Mesendoderm (in vitro differentiated cells): ENCODE data around the gene AP1B1.

Experiments
- DNase-seq: peaks from one replicate; pipeline ENCODE4 v3.0.0; 2013
- H2AK5ac ChIP-seq: 2 replicates; pipeline ENCODE4 v1.6.1; 2013; ENCODE audit warnings: low read length, inconsistent platforms
- H2BK120ac ChIP-seq: 2 replicates; pipeline ENCODE4 v1.6.1; 2013; ENCODE audit warnings: low read depth, mild to moderate bottlenecking, low read length, moderate library complexity, mixed read lengths
- H2BK15ac ChIP-seq: replicated peaks from 2 replicates; pipeline ENCODE4 v1.6.1; 2013; ENCODE audit warnings: low read depth, mild to moderate bottlenecking, moderate library complexity
- H2BK5ac ChIP-seq: 2 replicates; pipeline ENCODE4 v1.6.1; 2013; ENCODE audit warnings: low read length, inconsistent platforms
- H3K18ac ChIP-seq: 2 replicates; pipeline ENCODE4 v1.6.1; 2013; ENCODE audit warnings: mild to moderate bottlenecking, low read length, mixed read lengths
- H3K23ac ChIP-seq: one replicate; pipeline ENCODE4 v1.6.1; 2013; ENCODE audit warnings: low read length
- H3K27ac ChIP-seq: 2 replicates; pipeline ENCODE4 v1.5.1; 2013; ENCODE audit warnings: low read depth, mild to moderate bottlenecking, inconsistent platforms, low read length, moderate library complexity
- H3K27me3 ChIP-seq: 2 replicates; pipeline ENCODE4 v1.6.1; 2013; ENCODE audit warnings: low read length, control low read depth, mild to moderate bottlenecking, inconsistent platforms; ENCODE audit not compliant: insufficient read depth, poor library complexity
- H3K36me3 ChIP-seq: 2 replicates; pipeline ENCODE4 v1.6.1; 2013; ENCODE audit warnings: low read length, inconsistent platforms; ENCODE audit not compliant: control insufficient read depth, insufficient read depth
- H3K4ac ChIP-seq: one replicate; pipeline ENCODE4 v1.6.1; 2013; ENCODE audit warnings: low read depth, mild to moderate bottlenecking, low read length, moderate library complexity
- H3K4me1 ChIP-seq: 2 replicates; pipeline ENCODE4 v1.6.1; 2013; ENCODE audit warnings: low read depth, low read length, inconsistent platforms; ENCODE audit not compliant: control insufficient read depth
- H3K4me2 ChIP-seq: 2 replicates; pipeline ENCODE4 v1.6.1; 2013; ENCODE audit warnings: low read length
- H3K4me3 ChIP-seq: 2 replicates; pipeline ENCODE4 v1.5.1; 2013; ENCODE audit warnings: mild to moderate bottlenecking, low read length
- H3K56ac ChIP-seq: one replicate; pipeline ENCODE4 v1.6.1; 2013; ENCODE audit warnings: low read length
- H3K79me1 ChIP-seq: 2 replicates; pipeline ENCODE4 v1.6.1; 2013; ENCODE audit warnings: low read length, inconsistent platforms
- H3K79me2 ChIP-seq: 2 replicates; pipeline ENCODE4 v1.6.1; 2013; ENCODE audit warnings: mild to moderate bottlenecking, low read length; ENCODE audit not compliant: control insufficient read depth, insufficient read depth
- H3K9ac ChIP-seq: 2 replicates; pipeline ENCODE4 v1.6.1; 2013; ENCODE audit warnings: low read length, inconsistent platforms
- H4K5ac ChIP-seq: one replicate; pipeline ENCODE4 v1.6.1; 2013; ENCODE audit warnings: low read length
- H4K8ac ChIP-seq: one replicate; pipeline ENCODE4 v1.6.1; 2013; ENCODE audit warnings: low read depth, mild to moderate bottlenecking, control low read depth, low read length, moderate library complexity
- WGBS: extraction: QIAGEN DNeasy Blood & Tissue Kit; methylation state at CpG from one replicate; pipeline ENCODE4 v1.1.7; 2013; ENCODE audit warnings: low lambda C conversion rate, missing lambda C conversion rate; ENCODE audit not compliant: insufficient coverage; ENCODE audit errors: extremely low coverage; 5-methylcytosine and 5-hydroxymethylcytosine counted together

Gene AP1B1

GRCh38 chr22:29339381-29340235, 48.8 kb downstream of the AP1B1 start:
- no peaks in the 10 kb centered on the region for H3K4me1 ChIP-seq
- no peak for DNase-seq

DNA sequence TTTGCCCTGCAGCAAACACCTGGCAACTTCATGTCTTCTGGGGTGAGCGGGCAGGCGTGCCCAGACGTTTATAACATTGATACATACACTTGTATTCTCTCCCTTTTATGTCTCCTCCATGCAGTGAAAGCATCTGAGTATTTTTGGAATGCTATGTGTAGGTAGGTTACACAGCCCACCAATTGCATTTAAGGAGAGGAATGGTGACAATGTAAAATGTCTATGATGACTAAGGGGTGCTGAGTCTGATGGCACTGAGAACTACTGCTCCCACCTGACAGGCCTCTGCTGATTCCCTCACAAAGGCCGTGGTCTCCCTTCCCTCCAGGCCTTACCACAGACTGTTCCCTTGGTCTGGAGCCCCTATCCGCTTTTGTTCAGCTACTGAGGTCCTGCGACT, 50.0 kb downstream of the AP1B1 start:
- Histone ChIP-seq H3K4me1 (no peaks in the 10 kb centered on the region), H4K5ac (no peak overlapping the region), H2AK5ac (no peak overlapping the region), H3K18ac (no peak overlapping the region), H2BK120ac (no peak overlapping the region), H3K56ac (no peak overlapping the region), H2BK5ac (no peak overlapping the region), H3K4me3 (no peak overlapping the region), H3K4me2 (no peak overlapping the region), H3K79me2 (no peaks in the 10 kb centered on the region), H3K9ac (no peak overlapping the region), H3K79me1 (no peaks in the 10 kb centered on the region), H4K8ac (no peak overlapping the region), H3K23ac (no peak overlapping the region), H3K27me3 (no peaks in the 10 kb centered on the region), H2BK15ac (no peak overlapping the region), H3K27ac (no peak overlapping the region), H3K36me3 (peaks cover 17% of the 10 kb centered on the region), H3K4ac (no peak overlapping the region)
- DNase-seq = no peak
- WGBS = no CpG with 5 or more reads among the region's 6 CpGs

More at GRCh38 chr22:29339381-29340235, 48.8 kb downstream of the AP1B1 start:
- Histone ChIP-seq H4K8ac (no peak overlapping the region), H3K23ac (no peak overlapping the region), H3K4me2 (no peak overlapping the region), H2BK15ac (no peak overlapping the region), H3K79me1 (no peaks in the 10 kb centered on the region), H2BK5ac (no peak overlapping the region), H3K27ac (no peak overlapping the region), H3K9ac (no peak overlapping the region), H3K56ac (no peak overlapping the region), H3K79me2 (no peaks in the 10 kb centered on the region), H2BK120ac (no peak overlapping the region), H3K4ac (no peak overlapping the region), H4K5ac (no peak overlapping the region), H3K4me3 (no peak overlapping the region), H2AK5ac (no peak overlapping the region), H3K27me3 (no peaks in the 10 kb centered on the region), H3K18ac (no peak overlapping the region), H3K36me3 (peaks cover 17% of the 10 kb centered on the region)
- no CpG with 5 or more reads among the region's 23 CpGs for WGBS

- H3K27ac ChIP-seq = no peak overlapping the region
- no peak overlapping the region for H3K56ac ChIP-seq
- H3K79me2 ChIP-seq = no peaks in the 10 kb centered on the region
- H3K18ac ChIP-seq = no peak overlapping the region
- H3K27me3 ChIP-seq = no peaks in the 10 kb centered on the region
- no peaks in the 10 kb centered on the region for H3K4me1 ChIP-seq
- no peak overlapping the region for H3K23ac ChIP-seq
- no peak overlapping the region for H2BK15ac ChIP-seq
- peaks cover 14% of the 10 kb centered on the region for H3K36me3 ChIP-seq
- no peak overlapping the region for H4K5ac ChIP-seq
- no peak overlapping the region for H3K9ac ChIP-seq
- H3K4ac ChIP-seq = no peak overlapping the region
- H2AK5ac ChIP-seq = no peak overlapping the region
- no peak overlapping the region for H2BK5ac ChIP-seq
- no peak for DNase-seq
- no peak overlapping the region for H3K4me3 ChIP-seq
- H3K79me1 ChIP-seq = no peaks in the 10 kb centered on the region
- no CpG with 5 or more reads among the region's 12 CpGs for WGBS
- H4K8ac ChIP-seq = no peak overlapping the region
- H2BK120ac ChIP-seq = no peak overlapping the region
- no peak overlapping the region for H3K4me2 ChIP-seq
Measured at GRCh38 chr22:29337631-29338284, 50.6 kb downstream of the AP1B1 start.

GRCh38 chr22:29336751-29337490, 51.4 kb downstream of the AP1B1 start:
- no peaks in the 10 kb centered on the region for H3K27me3 ChIP-seq
- H3K27ac ChIP-seq = no peak overlapping the region
- no peak overlapping the region for H3K9ac ChIP-seq
- H3K36me3 ChIP-seq = peaks cover 14% of the 10 kb centered on the region
- H3K23ac ChIP-seq = no peak overlapping the region
- DNase-seq = no peak
- no CpG with 5 or more reads among the region's 14 CpGs for WGBS
- no peak overlapping the region for H3K4me3 ChIP-seq
- no peak overlapping the region for H3K4ac ChIP-seq
- H3K18ac ChIP-seq = no peak overlapping the region
- H3K79me1 ChIP-seq = no peaks in the 10 kb centered on the region
- no peak overlapping the region for H2AK5ac ChIP-seq
- no peak overlapping the region for H2BK5ac ChIP-seq
- no peak overlapping the region for H2BK15ac ChIP-seq
- H3K4me1 ChIP-seq = no peaks in the 10 kb centered on the region
- H4K5ac ChIP-seq = no peak overlapping the region
- no peaks in the 10 kb centered on the region for H3K79me2 ChIP-seq
- H2BK120ac ChIP-seq = no peak overlapping the region
- H4K8ac ChIP-seq = no peak overlapping the region
- H3K56ac ChIP-seq = no peak overlapping the region
- H3K4me2 ChIP-seq = no peak overlapping the region

GRCh38 chr22:29335656-29336055, 52.7 kb downstream of the AP1B1 start:
- Histone ChIP-seq H3K4ac (no peak overlapping the region), H3K36me3 (peaks cover 9% of the 10 kb centered on the region), H2BK5ac (no peak overlapping the region), H2BK120ac (no peak overlapping the region), H4K8ac (no peak overlapping the region), H3K79me2 (no peaks in the 10 kb centered on the region), H3K4me2 (no peak overlapping the region), H4K5ac (no peak overlapping the region), H3K27me3 (no peaks in the 10 kb centered on the region), H3K4me3 (no peak overlapping the region), H2AK5ac (no peak overlapping the region), H2BK15ac (no peak overlapping the region), H3K27ac (no peak overlapping the region), H3K23ac (no peak overlapping the region), H3K4me1 (peaks cover 2% of the 10 kb centered on the region), H3K18ac (no peak overlapping the region), H3K56ac (no peak overlapping the region), H3K79me1 (no peaks in the 10 kb centered on the region), H3K9ac (no peak overlapping the region)
- DNase-seq = no peak
- WGBS = no CpG with 5 or more reads among the region's 11 CpGs
